ENCODE results near the gene TBC1D1.

- no peak for TF ChIP-seq POLR2AphosphoS5 (IDR thresholded peaks at IDR 0.05; ENCODE audit: low read depth, low read length)
- TF ChIP-seq SIN3A (IDR thresholded peaks at IDR 0.05; ENCODE audit: borderline replicate concordance, insufficient read depth, low read length) = no peak
- TF ChIP-seq, protein P1, sequence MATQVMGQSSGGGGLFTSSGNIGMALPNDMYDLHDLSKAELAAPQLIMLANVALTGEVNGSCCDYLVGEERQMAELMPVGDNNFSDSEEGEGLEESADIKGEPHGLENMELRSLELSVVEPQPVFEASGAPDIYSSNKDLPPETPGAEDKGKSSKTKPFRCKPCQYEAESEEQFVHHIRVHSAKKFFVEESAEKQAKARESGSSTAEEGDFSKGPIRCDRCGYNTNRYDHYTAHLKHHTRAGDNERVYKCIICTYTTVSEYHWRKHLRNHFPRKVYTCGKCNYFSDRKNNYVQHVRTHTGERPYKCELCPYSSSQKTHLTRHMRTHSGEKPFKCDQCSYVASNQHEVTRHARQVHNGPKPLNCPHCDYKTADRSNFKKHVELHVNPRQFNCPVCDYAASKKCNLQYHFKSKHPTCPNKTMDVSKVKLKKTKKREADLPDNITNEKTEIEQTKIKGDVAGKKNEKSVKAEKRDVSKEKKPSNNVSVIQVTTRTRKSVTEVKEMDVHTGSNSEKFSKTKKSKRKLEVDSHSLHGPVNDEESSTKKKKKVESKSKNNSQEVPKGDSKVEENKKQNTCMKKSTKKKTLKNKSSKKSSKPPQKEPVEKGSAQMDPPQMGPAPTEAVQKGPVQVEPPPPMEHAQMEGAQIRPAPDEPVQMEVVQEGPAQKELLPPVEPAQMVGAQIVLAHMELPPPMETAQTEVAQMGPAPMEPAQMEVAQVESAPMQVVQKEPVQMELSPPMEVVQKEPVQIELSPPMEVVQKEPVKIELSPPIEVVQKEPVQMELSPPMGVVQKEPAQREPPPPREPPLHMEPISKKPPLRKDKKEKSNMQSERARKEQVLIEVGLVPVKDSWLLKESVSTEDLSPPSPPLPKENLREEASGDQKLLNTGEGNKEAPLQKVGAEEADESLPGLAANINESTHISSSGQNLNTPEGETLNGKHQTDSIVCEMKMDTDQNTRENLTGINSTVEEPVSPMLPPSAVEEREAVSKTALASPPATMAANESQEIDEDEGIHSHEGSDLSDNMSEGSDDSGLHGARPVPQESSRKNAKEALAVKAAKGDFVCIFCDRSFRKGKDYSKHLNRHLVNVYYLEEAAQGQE (IDR thresholded peaks at IDR 0.05; ENCODE audit: insufficient read depth in 1 of 2, low read depth in 2 of 2, low read length in 2 of 2) = no peak
Measured at GRCh38 chr4:38124961-38125360, 234.1 kb downstream of the TBC1D1 start.
